Natural killer cell (primary cell): Measurements from ENCODE around the gene UPK3A. TPM values are rescaled to one million over a fixed set of nuclear protein-coding genes. Genes with fewer than 3 reads are reported as not detected.
"Not testable (repeated sequence)": the region's sequence is repeated elsewhere in the genome, so short reads cannot be mapped to it uniquely, and the experiment has no call there.

Source experiments
- ATAC-seq, 3 donors: fragments of 150-1000 bp in 2 of 3; fragments of 200-7000 bp in 1 of 3; cut with Tn5 transposase; 1 replicate in 1 of 3; 2 replicates in 2 of 3; pipeline ENCODE4 v1.10.0; 2021; ENCODE audit warnings: mild to moderate bottlenecking in 2 of 3, moderate library complexity in 2 of 3
- DNase-seq, 2 donors: peaks; one replicate each; pipeline versions ENCODE4 v3.0.0 to v3.0.0-alpha.2; 2013 to 2021; ENCODE audit warnings: mixed read lengths in 1 of 2
- H3K27ac ChIP-seq: one replicate; pipeline ENCODE4 v1.5.1; 2013; ENCODE audit warnings: mild to moderate bottlenecking, low read length
- H3K27me3 ChIP-seq: one replicate; pipeline ENCODE4 v1.6.1; 2013; ENCODE audit warnings: low read length; ENCODE audit not compliant: control insufficient read depth, insufficient read depth
- H3K36me3 ChIP-seq: one replicate; pipeline ENCODE4 v1.6.1; 2013; ENCODE audit warnings: low read length; ENCODE audit not compliant: control insufficient read depth, insufficient read depth
- H3K4me1 ChIP-seq: one replicate; pipeline ENCODE4 v1.6.1; 2013; ENCODE audit warnings: low read length; ENCODE audit not compliant: control insufficient read depth, insufficient read depth
- H3K4me3 ChIP-seq: one replicate; pipeline ENCODE4 v1.5.1; 2013; ENCODE audit warnings: low read length
- H3K9me3 ChIP-seq: one replicate; pipeline ENCODE4 v1.6.1; 2013; ENCODE audit warnings: low read length; ENCODE audit not compliant: control insufficient read depth, insufficient read depth
- H3K27ac Mint-ChIP-seq, 2 donors: one replicate each; pipeline ENCODE4 v1.8.0; 2022; ENCODE audit warnings: mild to moderate bottlenecking in 2 of 2, mixed read lengths in 2 of 2, moderate library complexity in 1 of 2
- H3K27me3 Mint-ChIP-seq, 2 donors: one replicate each; pipeline ENCODE4 v1.8.0; 2022; ENCODE audit warnings: low read depth in 2 of 2, mixed read lengths in 2 of 2
- H3K36me3 Mint-ChIP-seq: one replicate; pipeline ENCODE4 v1.8.0; 2022; ENCODE audit warnings: mixed read lengths
- H3K4me1 Mint-ChIP-seq, 2 donors: one replicate each; pipeline ENCODE4 v1.8.0; 2022; ENCODE audit warnings: mixed read lengths in 2 of 2
- H3K4me3 Mint-ChIP-seq: one replicate; pipeline ENCODE4 v1.8.0; 2022; ENCODE audit warnings: mild to moderate bottlenecking, moderate library complexity, mixed read lengths
- H3K9me3 Mint-ChIP-seq, 2 donors: one replicate each; pipeline ENCODE4 v1.8.0; 2022; ENCODE audit warnings: mixed read lengths in 2 of 2
- CTCF ChIP-seq: fragments of 200-600 bp; IDR thresholded peaks from one replicate; pipeline ENCODE4 v1.8.0; 2022; ENCODE audit warnings: antibody characterized with exemption
- WGBS: methylation state at CpG from one replicate; pipeline ENCODE4 v1.1.7; 2013; ENCODE audit warnings: missing lambda C conversion rate; ENCODE audit not compliant: insufficient coverage; 5-methylcytosine and 5-hydroxymethylcytosine counted together
- intact Hi-C: fragments of 100-400 bp; cut with micrococcal nuclease; formaldehyde crosslinking; loops from one replicate; pipeline ENCODE4 v1.14.2; 2022
- total RNA-seq, 4 donors: library from RNA; stranded (reverse); fragments of 120-200 nt in 1 of 4; gene quantifications; one replicate each; pipeline versions ENCODE4 v1.2.3 to v1.2.4, GENCODE V29; 2013 to 2022

UPK3A gene
- total RNA-seq, 3 donors from 2014 or later (not counting 1 experiment from before 2014, with no cell fraction given), result 0.49 TPM; not detected in 2

- Mint-ChIP-seq H3K27ac (no peak overlapping the region), H3K9me3 (no peaks in the 10 kb centered on the region), H3K27me3 (no peaks in the 10 kb centered on the region), H3K4me3 (no peak overlapping the region), H3K36me3 (no peaks in the 10 kb centered on the region), H3K4me1 (no peaks in the 10 kb centered on the region)
- Histone ChIP-seq H3K4me3 (no peak overlapping the region), H3K27ac (peak overlapping the region; percentile 51), H3K27me3 (no peaks in the 10 kb centered on the region), H3K36me3 (no peaks in the 10 kb centered on the region), H3K4me1 (peaks cover 11% of the 10 kb centered on the region), H3K9me3 (no peaks in the 10 kb centered on the region)
- no peak for TF ChIP-seq CTCF
- no peak for ATAC-seq
- DNase-seq, result no peak
- intact Hi-C loops, result no loop called here
- 97% methylated on average over 4 of the region's 7 CpGs for WGBS
Measured at GRCh38 chr22:45254388-45254787, 30.4 kb upstream of the UPK3A start.

GRCh38 chr22:45254789-45255278 lies 29.9 kb upstream of the UPK3A start:
- peaks cover 10% of the 10 kb centered on the region for H3K4me1 ChIP-seq
- no peaks in the 10 kb centered on the region for H3K4me1 Mint-ChIP-seq
- no peaks in the 10 kb centered on the region for H3K36me3 ChIP-seq
- WGBS, result 70% methylated on average over 6 of the region's 6 CpGs
- H3K4me3 ChIP-seq, result no peak overlapping the region
- no peak overlapping the region for H3K4me3 Mint-ChIP-seq
- no peak for TF ChIP-seq CTCF
- intact Hi-C loops, result no loop called here
- H3K36me3 Mint-ChIP-seq, result no peaks in the 10 kb centered on the region
- H3K27me3 ChIP-seq, result no peaks in the 10 kb centered on the region
- peaks cover 0 to 2% of the 10 kb centered on the region in 2 donors for H3K27me3 Mint-ChIP-seq
- ATAC-seq (peak in 2 of 3 donors; percentile 21 to 64), DNase-seq (peak in 1 of 2 donors; percentile 39)
- H3K9me3 ChIP-seq, result no peaks in the 10 kb centered on the region
- no peak overlapping the region for H3K27ac Mint-ChIP-seq
- H3K9me3 Mint-ChIP-seq, result no peaks in the 10 kb centered on the region
- H3K27ac ChIP-seq, result peak overlapping the region; percentile 51

GRCh38 chr22:45257941-45258340 lies 26.8 kb upstream of the UPK3A start:
- H3K9me3 ChIP-seq, H3K9me3 Mint-ChIP-seq, H3K36me3 ChIP-seq, H3K27me3 Mint-ChIP-seq, H3K27ac ChIP-seq, H3K4me1 Mint-ChIP-seq, H3K4me3 ChIP-seq, H3K4me3 Mint-ChIP-seq, intact Hi-C loops, H3K27ac Mint-ChIP-seq, ATAC-seq, H3K36me3 Mint-ChIP-seq, H3K27me3 ChIP-seq, DNase-seq: not testable (repeated sequence)
- 85% methylated on average over 4 of the region's 4 CpGs for WGBS
- peaks cover 30% of the 10 kb centered on the region for H3K4me1 ChIP-seq

- intact Hi-C loops, result no loop called here
Measured at GRCh38 chr22:45259754-45260394, 24.9 kb upstream of the UPK3A start.

GRCh38 chr22:45260395-45260759 lies 24.4 kb upstream of the UPK3A start:
- WGBS, result 92% methylated on average over 9 of the region's 9 CpGs
- H3K36me3 ChIP-seq, H3K27ac Mint-ChIP-seq, H3K9me3 Mint-ChIP-seq, H3K9me3 ChIP-seq, intact Hi-C loops, H3K4me3 Mint-ChIP-seq, H3K4me3 ChIP-seq, H3K36me3 Mint-ChIP-seq, H3K27ac ChIP-seq, H3K27me3 ChIP-seq, H3K4me1 Mint-ChIP-seq, DNase-seq, ATAC-seq, H3K27me3 Mint-ChIP-seq: not testable (repeated sequence)
- H3K4me1 ChIP-seq, result peaks cover 33% of the 10 kb centered on the region

More at GRCh38 chr22:45259754-45260394, 24.9 kb upstream of the UPK3A start:
- Histone ChIP-seq H3K9me3 (no peaks in the 10 kb centered on the region), H3K4me3 (no peak overlapping the region), H3K4me1 (peaks cover 37% of the 10 kb centered on the region), H3K27me3 (no peaks in the 10 kb centered on the region), H3K36me3 (no peaks in the 10 kb centered on the region), H3K27ac (no peak overlapping the region)
- DNase-seq, result no peak
- Mint-ChIP-seq H3K4me1 (peaks cover 0 to 5% of the 10 kb centered on the region in 2 donors), H3K36me3 (no peaks in the 10 kb centered on the region), H3K27me3 (peaks cover 7 to 8% of the 10 kb centered on the region in 2 donors), H3K9me3 (no peaks in the 10 kb centered on the region), H3K4me3 (no peak overlapping the region), H3K27ac (no peak overlapping the region)
- ATAC-seq, result no peak
- 82% methylated on average over 10 of the region's 10 CpGs for WGBS
- no peak for TF ChIP-seq CTCF
